Astrocyte (in vitro differentiated cells and primary cell): ENCODE results near the gene ADAMTS16. TPM values are rescaled to one million over a fixed set of nuclear protein-coding genes. Genes with fewer than 3 reads are reported as not detected.
A peak's percentile ranks its signal among the peaks of the same experiment; 100 is the strongest.

ENCODE experiments used
- DNase-seq: peaks from one replicate; pipeline ENCODE4 v3.0.0-alpha.2; 2010; ENCODE audit warnings: low read depth
- FAIRE-seq: peaks from 2 replicates; lab custom pipeline; 2011; peaks lifted over from hg19 to GRCh38; lab: Jason Lieb, UNC
- H2AFZ ChIP-seq: 2 replicates; pipeline ENCODE4 v1.6.0; 2012; ENCODE audit warnings: low read depth, low read length, inconsistent platforms
- H3K27ac ChIP-seq: 2 replicates; pipeline ENCODE4 v1.5.1; 2011; ENCODE audit warnings: low read depth, low read length, inconsistent platforms
- H3K27me3 ChIP-seq: 2 replicates; pipeline ENCODE4 v1.6.0; 2011; ENCODE audit warnings: low read length, inconsistent platforms; ENCODE audit not compliant: insufficient read depth
- H3K36me3 ChIP-seq: 2 replicates; pipeline ENCODE4 v1.5.1; 2011; ENCODE audit warnings: low read length, inconsistent platforms; ENCODE audit not compliant: insufficient read depth
- H3K4me1 ChIP-seq: 2 replicates; pipeline ENCODE4 v1.5.1; 2011; ENCODE audit warnings: low read length, inconsistent platforms; ENCODE audit not compliant: insufficient read depth
- H3K4me2 ChIP-seq: 2 replicates; pipeline ENCODE4 v1.6.0; 2012; ENCODE audit warnings: low read length, inconsistent platforms
- H3K4me3 ChIP-seq: 2 replicates; pipeline ENCODE4 v1.5.1; 2011; ENCODE audit warnings: low read depth, mild to moderate bottlenecking, low read length, inconsistent platforms; ENCODE audit not compliant: insufficient read depth
- H3K79me2 ChIP-seq: 2 replicates; pipeline ENCODE4 v1.6.0; 2012; ENCODE audit warnings: mild to moderate bottlenecking, low read length, inconsistent platforms; ENCODE audit not compliant: insufficient read depth
- H3K9ac ChIP-seq: 2 replicates; pipeline ENCODE4 v1.6.0; 2012; ENCODE audit warnings: mild to moderate bottlenecking, low read length, inconsistent platforms
- H3K9me3 ChIP-seq: 2 replicates; pipeline ENCODE4 v1.5.1; 2012; ENCODE audit warnings: low read depth, mild to moderate bottlenecking, low read length, inconsistent platforms; ENCODE audit not compliant: insufficient read depth
- H4K20me1 ChIP-seq: 2 replicates; pipeline ENCODE4 v1.6.0; 2012; ENCODE audit warnings: low read length, inconsistent platforms; ENCODE audit not compliant: insufficient read depth
- H3K27ac Mint-ChIP-seq: one replicate; pipeline ENCODE4 v1.8.0; 2021; ENCODE audit warnings: mild to moderate bottlenecking, mixed read lengths; ENCODE audit not compliant: unreplicated experiment
- H3K27me3 Mint-ChIP-seq: one replicate; pipeline ENCODE4 v1.8.0; 2021; ENCODE audit warnings: low read depth, mixed read lengths; ENCODE audit not compliant: unreplicated experiment
- H3K36me3 Mint-ChIP-seq: one replicate; pipeline ENCODE4 v1.8.0; 2021; ENCODE audit warnings: low read depth, mixed read lengths; ENCODE audit not compliant: unreplicated experiment
- H3K4me1 Mint-ChIP-seq: one replicate; pipeline ENCODE4 v1.8.0; 2021; ENCODE audit warnings: low read depth, mixed read lengths; ENCODE audit not compliant: unreplicated experiment
- H3K4me3 Mint-ChIP-seq: one replicate; pipeline ENCODE4 v1.8.0; 2021; ENCODE audit warnings: mild to moderate bottlenecking, moderate library complexity, mixed read lengths; ENCODE audit not compliant: unreplicated experiment
- H3K9me3 Mint-ChIP-seq: one replicate; pipeline ENCODE4 v1.8.0; 2021; ENCODE audit warnings: mild to moderate bottlenecking, mixed read lengths; ENCODE audit not compliant: unreplicated experiment
- CTCF ChIP-seq: IDR thresholded peaks from 2 replicates; pipeline ENCODE4 v1.5.1; 2011; ENCODE audit warnings: low read depth, mild to moderate bottlenecking, inconsistent platforms, low read length, moderate library complexity; ENCODE audit not compliant: insufficient read depth
- EZH2 ChIP-seq: IDR thresholded peaks from 2 replicates; pipeline ENCODE4 v1.6.1; 2012; ENCODE audit warnings: mild to moderate bottlenecking, low read length, inconsistent platforms; ENCODE audit not compliant: insufficient read depth
- total RNA-seq: library from RNA; stranded (reverse); gene quantifications from 2 replicates; pipeline ENCODE4 v1.2.1, GENCODE V29; 2021

The ADAMTS16 gene
- total RNA-seq, 1 donor from 2014 or later, result 5.7 TPM

- Histone ChIP-seq H3K9me3 (no peaks in the 10 kb centered on the region), H3K27me3 (no peaks in the 10 kb centered on the region), H2AFZ (no peak overlapping the region), H3K79me2 (peaks cover 43% of the 10 kb centered on the region), H4K20me1 (no peaks in the 10 kb centered on the region), H3K4me1 (peaks cover 55% of the 10 kb centered on the region), H3K4me2 (peak overlapping the region; percentile 59), H3K27ac (peak overlapping the region; percentile 66), H3K36me3 (peaks cover 5% of the 10 kb centered on the region), H3K9ac (peak overlapping the region; percentile 58), H3K4me3 (no peak overlapping the region)
- TF ChIP-seq EZH2 (no peak), CTCF (no peak)
- Mint-ChIP-seq H3K4me3 (no peak overlapping the region), H3K27ac (peak overlapping the region; percentile 21), H3K9me3 (no peaks in the 10 kb centered on the region), H3K4me1 (peaks cover 51% of the 10 kb centered on the region), H3K27me3 (peaks cover 3% of the 10 kb centered on the region), H3K36me3 (no peaks in the 10 kb centered on the region)
- peak; percentile 63 for DNase-seq
- FAIRE-seq, result no peak
Observed at GRCh38 chr5:5182508-5183188, 42.5 kb downstream of the ADAMTS16 start.

- H3K9me3 Mint-ChIP-seq, result no peaks in the 10 kb centered on the region
- no peak overlapping the region for H3K4me3 Mint-ChIP-seq
- Histone ChIP-seq H3K4me3 (no peak overlapping the region), H3K4me1 (peaks cover 51% of the 10 kb centered on the region), H3K27me3 (no peaks in the 10 kb centered on the region), H3K79me2 (peaks cover 41% of the 10 kb centered on the region), H2AFZ (no peak overlapping the region), H4K20me1 (no peaks in the 10 kb centered on the region), H3K36me3 (peaks cover 9% of the 10 kb centered on the region), H3K9me3 (no peaks in the 10 kb centered on the region), H3K4me2 (peak overlapping the region; percentile 59), H3K27ac (peak overlapping the region; percentile 66), H3K9ac (peak overlapping the region; percentile 58)
- DNase-seq (peak; percentile 26), FAIRE-seq (no peak)
- H3K27ac Mint-ChIP-seq, result peak overlapping the region; percentile 21
- H3K36me3 Mint-ChIP-seq, result no peaks in the 10 kb centered on the region
- peaks cover 53% of the 10 kb centered on the region for H3K4me1 Mint-ChIP-seq
- TF ChIP-seq EZH2 (no peak), CTCF (no peak)
- peaks cover 3% of the 10 kb centered on the region for H3K27me3 Mint-ChIP-seq
Observed at GRCh38 chr5:5183189-5183699, 43.1 kb downstream of the ADAMTS16 start.

- Histone ChIP-seq H4K20me1 (no peaks in the 10 kb centered on the region), H3K9me3 (no peaks in the 10 kb centered on the region), H3K4me2 (peak overlapping the region; percentile 59), H3K79me2 (peaks cover 36% of the 10 kb centered on the region), H3K27ac (no peak overlapping the region), H3K4me1 (peaks cover 46% of the 10 kb centered on the region), H3K36me3 (peaks cover 15% of the 10 kb centered on the region), H3K4me3 (no peak overlapping the region), H2AFZ (no peak overlapping the region), H3K9ac (no peak overlapping the region), H3K27me3 (no peaks in the 10 kb centered on the region)
- DNase-seq, result no peak
- Mint-ChIP-seq H3K4me1 (peaks cover 47% of the 10 kb centered on the region), H3K27me3 (peaks cover 3% of the 10 kb centered on the region), H3K27ac (peak overlapping the region; percentile 23), H3K4me3 (no peak overlapping the region), H3K9me3 (no peaks in the 10 kb centered on the region), H3K36me3 (no peaks in the 10 kb centered on the region)
- no peak for FAIRE-seq
- TF ChIP-seq CTCF (no peak), EZH2 (no peak)
Observed at GRCh38 chr5:5183933-5184332, 43.8 kb downstream of the ADAMTS16 start.
